ENCODE results near the gene MKNK1.

The MKNK1 gene

GRCh38 chr1:46621930-46622329, 17.9 kb upstream of the MKNK1 start:
- DNase-seq (ENCODE audit: insufficient read length, low spot score) (no peak), FAIRE-seq (no peak)
- TF ChIP-seq POLR2A (IDR thresholded peaks at IDR 0.05; ENCODE audit: low read depth, low read length) (no peak), SPI1 (IDR thresholded peaks at IDR 0.05; ENCODE audit: low read depth, low read length) (no peak), PAX5 (IDR thresholded peaks at IDR 0.05; ENCODE audit: insufficient read depth, low read length, severe bottlenecking) (no peak), TAF1 (IDR thresholded peaks at IDR 0.05; ENCODE audit: low read depth, low read length) (no peak), POU2F2 (IDR thresholded peaks at IDR 0.05; ENCODE audit: low read depth, low read length) (no peak), POLR2AphosphoS5 (IDR thresholded peaks at IDR 0.05; ENCODE audit: low read depth, low read length) (no peak)

- TF ChIP-seq SPI1 (IDR thresholded peaks at IDR 0.05; ENCODE audit: low read depth, low read length) = no peak
- TF ChIP-seq TAF1 (IDR thresholded peaks at IDR 0.05; ENCODE audit: low read depth, low read length) = no peak
- TF ChIP-seq POU2F2 (IDR thresholded peaks at IDR 0.05; ENCODE audit: low read depth, low read length) = no peak
- TF ChIP-seq POLR2AphosphoS5 (IDR thresholded peaks at IDR 0.05; ENCODE audit: low read depth, low read length) = no peak
- no peak for TF ChIP-seq PAX5 (IDR thresholded peaks at IDR 0.05; ENCODE audit: insufficient read depth, low read length, severe bottlenecking)
- TF ChIP-seq POLR2A (IDR thresholded peaks at IDR 0.05; ENCODE audit: low read depth, low read length) = no peak
- FAIRE-seq (no peak), DNase-seq (ENCODE audit: insufficient read length, low spot score) (no peak)
Observed at GRCh38 chr1:46619656-46620258, 15.7 kb upstream of the MKNK1 start.

GRCh38 chr1:46618754-46619415, 14.8 kb upstream of the MKNK1 start:
- TF ChIP-seq POLR2AphosphoS5 (IDR thresholded peaks at IDR 0.05; ENCODE audit: low read depth, low read length) = no peak
- 0 out of 2 replicates have a peak, but pooled peaks have one; percentile 32 for TF ChIP-seq SPI1 (IDR thresholded peaks at IDR 0.05; ENCODE audit: low read depth, low read length)
- FAIRE-seq (no peak), DNase-seq (ENCODE audit: insufficient read length, low spot score) (no peak)

GRCh38 chr1:46617833-46618232, 13.8 kb upstream of the MKNK1 start:
- FAIRE-seq = no peak

GRCh38 chr1:46617108-46617800, 13.2 kb upstream of the MKNK1 start:
- no peak for DNase-seq (ENCODE audit: insufficient read length, low spot score)
- TF ChIP-seq POLR2AphosphoS5 (IDR thresholded peaks at IDR 0.05; ENCODE audit: low read depth, low read length) (no peak), TAF1 (IDR thresholded peaks at IDR 0.05; ENCODE audit: low read depth, low read length) (no peak), POU2F2 (IDR thresholded peaks at IDR 0.05; ENCODE audit: low read depth, low read length) (no peak), PAX5 (IDR thresholded peaks at IDR 0.05; ENCODE audit: insufficient read depth, low read length, severe bottlenecking) (no peak), POLR2A (IDR thresholded peaks at IDR 0.05; ENCODE audit: low read depth, low read length) (no peak), SPI1 (IDR thresholded peaks at IDR 0.05; ENCODE audit: low read depth, low read length) (no peak)
- FAIRE-seq = no peak

More at GRCh38 chr1:46617833-46618232, 13.8 kb upstream of the MKNK1 start:
- no peak for DNase-seq (ENCODE audit: insufficient read length, low spot score)
- TF ChIP-seq POLR2AphosphoS5 (IDR thresholded peaks at IDR 0.05; ENCODE audit: low read depth, low read length) (no peak), SPI1 (IDR thresholded peaks at IDR 0.05; ENCODE audit: low read depth, low read length) (no peak), POLR2A (IDR thresholded peaks at IDR 0.05; ENCODE audit: low read depth, low read length) (no peak), POU2F2 (IDR thresholded peaks at IDR 0.05; ENCODE audit: low read depth, low read length) (no peak), PAX5 (IDR thresholded peaks at IDR 0.05; ENCODE audit: insufficient read depth, low read length, severe bottlenecking) (no peak), TAF1 (IDR thresholded peaks at IDR 0.05; ENCODE audit: low read depth, low read length) (no peak)

GRCh38 chr1:46616277-46617107, 12.4 kb upstream of the MKNK1 start, which contains the start of gene MOB3C:
Gene MOB3C, minus strand, starts transcription at chr1:46616811. Its CDS starts 3,490 bp downstream, at chr1:46613321.
- DNase-seq (ENCODE audit: insufficient read length, low spot score) (peak; percentile 60), FAIRE-seq (peak; percentile 82)
- TF ChIP-seq SPI1 (IDR thresholded peaks at IDR 0.05; ENCODE audit: low read depth, low read length) (no peak), PAX5 (IDR thresholded peaks at IDR 0.05; ENCODE audit: insufficient read depth, low read length, severe bottlenecking) (no peak), TAF1 (IDR thresholded peaks at IDR 0.05; ENCODE audit: low read depth, low read length) (peak; percentile 57; the same call in 1 of the 2 replicates), POLR2A (IDR thresholded peaks at IDR 0.05; ENCODE audit: low read depth, low read length) (0 out of 2 replicates have a peak, but pooled peaks have one; percentile 36), POLR2AphosphoS5 (IDR thresholded peaks at IDR 0.05; ENCODE audit: low read depth, low read length) (0 out of 2 replicates have a peak, but pooled peaks have one; percentile 56), POU2F2 (IDR thresholded peaks at IDR 0.05; ENCODE audit: low read depth, low read length) (no peak)

- no peak for DNase-seq (ENCODE audit: insufficient read length, low spot score)
- no peak for FAIRE-seq
Observed at GRCh38 chr1:46615735-46616134, 11.7 kb upstream of the MKNK1 start.

GRCh38 chr1:46615088-46615487, 11.0 kb upstream of the MKNK1 start:
- DNase-seq (ENCODE audit: insufficient read length, low spot score) = no peak
- no peak for FAIRE-seq
- TF ChIP-seq SPI1 (IDR thresholded peaks at IDR 0.05; ENCODE audit: low read depth, low read length) = no peak
- TF ChIP-seq POU2F2 (IDR thresholded peaks at IDR 0.05; ENCODE audit: low read depth, low read length) = no peak
- TF ChIP-seq TAF1 (IDR thresholded peaks at IDR 0.05; ENCODE audit: low read depth, low read length) = no peak
- TF ChIP-seq PAX5 (IDR thresholded peaks at IDR 0.05; ENCODE audit: insufficient read depth, low read length, severe bottlenecking) = no peak
- no peak for TF ChIP-seq POLR2A (IDR thresholded peaks at IDR 0.05; ENCODE audit: low read depth, low read length)
- no peak for TF ChIP-seq POLR2AphosphoS5 (IDR thresholded peaks at IDR 0.05; ENCODE audit: low read depth, low read length)

More at GRCh38 chr1:46615735-46616134, 11.7 kb upstream of the MKNK1 start:
- TF ChIP-seq POLR2A (IDR thresholded peaks at IDR 0.05; ENCODE audit: low read depth, low read length) = no peak
- TF ChIP-seq POU2F2 (IDR thresholded peaks at IDR 0.05; ENCODE audit: low read depth, low read length) = no peak
- TF ChIP-seq SPI1 (IDR thresholded peaks at IDR 0.05; ENCODE audit: low read depth, low read length) = no peak
- TF ChIP-seq POLR2AphosphoS5 (IDR thresholded peaks at IDR 0.05; ENCODE audit: low read depth, low read length) = no peak
- no peak for TF ChIP-seq PAX5 (IDR thresholded peaks at IDR 0.05; ENCODE audit: insufficient read depth, low read length, severe bottlenecking)
- no peak for TF ChIP-seq TAF1 (IDR thresholded peaks at IDR 0.05; ENCODE audit: low read depth, low read length)
